GM13976 (cell line): ENCODE data around the gene ZDHHC16.
"Not testable (repeated sequence)": the region's sequence is repeated elsewhere in the genome, so short reads cannot be mapped to it uniquely, and the experiment has no call there.

Experiments used
- DNase-seq: peaks from one replicate; pipeline ENCODE4 v3.0.0; 2012; ENCODE audit warnings: low spot score
- in situ Hi-C: fragments of 300-500 bp; cut with MboI; formaldehyde crosslinking; loops from one replicate; pipeline ENCODE4 v1.12.0; 2022; ENCODE audit warnings: low sequenced_read_pairs, mixed read lengths, inconsistent platforms; ENCODE audit not compliant: unreplicated experiment
- TF ChIP-seq, protein P1 (sequence below): IDR thresholded peaks from 2 replicates; pipeline ENCODE4 v1.5.1; 2012; ENCODE audit warnings: borderline replicate concordance, mild to moderate bottlenecking; ENCODE audit not compliant: insufficient read depth; ENCODE audit errors: extremely low read depth, missing control alignments, control extremely low read depth

The ZDHHC16 gene

DNA sequence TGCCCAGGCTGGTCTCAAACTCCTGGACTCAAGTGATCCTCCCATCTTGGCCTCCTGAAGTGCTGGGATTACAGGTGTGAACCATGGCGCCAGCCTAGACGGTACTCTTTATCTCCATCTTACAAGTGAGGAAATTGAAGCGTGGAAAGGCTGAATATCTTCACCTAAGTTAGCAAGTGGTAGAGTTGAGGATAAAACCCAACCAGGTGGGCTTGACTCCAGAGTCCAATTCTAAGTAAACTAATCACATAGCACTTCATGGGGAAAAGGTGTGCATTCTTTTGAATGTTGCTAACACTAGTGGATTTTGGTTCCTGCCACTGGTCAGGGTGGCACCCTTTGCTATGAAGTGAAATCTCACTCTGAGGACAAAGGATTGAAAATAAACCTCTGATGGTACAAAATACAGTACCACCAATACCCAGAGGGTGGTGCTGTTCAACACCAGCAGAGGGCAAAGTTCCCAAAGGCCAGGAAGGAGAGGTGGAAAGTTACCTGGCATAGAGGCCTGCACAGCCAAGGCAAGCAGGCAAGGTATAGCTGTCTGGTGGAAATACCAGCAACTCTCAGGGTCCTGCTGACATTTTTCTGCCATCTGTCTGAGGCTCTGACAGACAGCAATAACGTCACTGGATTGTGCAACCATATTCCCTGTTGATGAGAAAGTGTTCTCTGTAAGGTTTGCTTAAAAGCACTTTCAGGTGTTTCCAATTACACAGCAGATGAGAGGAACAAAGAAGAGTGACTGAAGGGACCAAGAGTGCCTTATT is 17.6 kb downstream of the ZDHHC16 start:
- in situ Hi-C loops = no loop called here
- peak; percentile 58 for DNase-seq
- TF ChIP-seq, protein P1, sequence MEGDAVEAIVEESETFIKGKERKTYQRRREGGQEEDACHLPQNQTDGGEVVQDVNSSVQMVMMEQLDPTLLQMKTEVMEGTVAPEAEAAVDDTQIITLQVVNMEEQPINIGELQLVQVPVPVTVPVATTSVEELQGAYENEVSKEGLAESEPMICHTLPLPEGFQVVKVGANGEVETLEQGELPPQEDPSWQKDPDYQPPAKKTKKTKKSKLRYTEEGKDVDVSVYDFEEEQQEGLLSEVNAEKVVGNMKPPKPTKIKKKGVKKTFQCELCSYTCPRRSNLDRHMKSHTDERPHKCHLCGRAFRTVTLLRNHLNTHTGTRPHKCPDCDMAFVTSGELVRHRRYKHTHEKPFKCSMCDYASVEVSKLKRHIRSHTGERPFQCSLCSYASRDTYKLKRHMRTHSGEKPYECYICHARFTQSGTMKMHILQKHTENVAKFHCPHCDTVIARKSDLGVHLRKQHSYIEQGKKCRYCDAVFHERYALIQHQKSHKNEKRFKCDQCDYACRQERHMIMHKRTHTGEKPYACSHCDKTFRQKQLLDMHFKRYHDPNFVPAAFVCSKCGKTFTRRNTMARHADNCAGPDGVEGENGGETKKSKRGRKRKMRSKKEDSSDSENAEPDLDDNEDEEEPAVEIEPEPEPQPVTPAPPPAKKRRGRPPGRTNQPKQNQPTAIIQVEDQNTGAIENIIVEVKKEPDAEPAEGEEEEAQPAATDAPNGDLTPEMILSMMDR = peak; percentile 56

DNA sequence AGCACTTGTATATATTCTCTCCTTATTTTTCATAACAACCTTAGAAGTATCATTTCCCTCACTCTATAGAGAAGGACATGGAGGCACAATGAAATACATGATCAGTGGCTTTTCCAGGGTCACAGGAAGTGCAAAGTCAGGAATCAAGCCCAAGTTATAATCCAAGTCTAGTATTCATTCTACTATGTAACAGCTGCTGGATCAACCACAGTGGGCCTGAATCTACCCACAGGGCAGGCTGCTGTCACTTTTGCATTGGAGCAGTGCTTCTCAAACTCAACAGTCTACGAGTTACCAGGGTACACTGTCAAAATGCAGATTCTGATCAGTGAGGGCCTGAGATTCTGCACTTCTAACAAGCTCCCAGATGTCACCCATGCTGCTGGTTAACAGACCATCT is 18.3 kb downstream of the ZDHHC16 start:
- in situ Hi-C loops = no loop called here
- DNase-seq = no peak
- TF ChIP-seq, protein P1 = no peak

DNA sequence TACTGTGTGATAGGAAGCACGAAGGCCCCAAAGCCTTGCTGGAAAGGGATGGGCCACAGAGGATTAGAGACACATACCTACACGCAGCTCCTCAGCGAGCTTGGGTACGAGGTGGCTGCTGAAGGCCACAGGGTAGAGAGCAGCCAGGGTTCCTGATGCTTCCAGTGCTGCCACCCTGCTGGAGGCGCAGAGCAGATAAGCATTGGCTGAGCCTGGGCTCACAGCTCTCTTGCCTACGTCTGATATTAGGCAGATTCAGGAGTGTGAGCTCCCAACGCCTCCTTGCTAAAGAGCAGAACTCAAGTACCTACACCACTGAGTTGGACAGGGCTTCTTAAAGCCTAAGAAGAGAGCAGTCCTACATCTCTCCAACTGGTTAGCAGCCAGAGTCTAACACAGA is 20.0 kb downstream of the ZDHHC16 start:
- no peak for DNase-seq
- in situ Hi-C loops = no loop called here
- TF ChIP-seq, protein P1 = no peak

DNA sequence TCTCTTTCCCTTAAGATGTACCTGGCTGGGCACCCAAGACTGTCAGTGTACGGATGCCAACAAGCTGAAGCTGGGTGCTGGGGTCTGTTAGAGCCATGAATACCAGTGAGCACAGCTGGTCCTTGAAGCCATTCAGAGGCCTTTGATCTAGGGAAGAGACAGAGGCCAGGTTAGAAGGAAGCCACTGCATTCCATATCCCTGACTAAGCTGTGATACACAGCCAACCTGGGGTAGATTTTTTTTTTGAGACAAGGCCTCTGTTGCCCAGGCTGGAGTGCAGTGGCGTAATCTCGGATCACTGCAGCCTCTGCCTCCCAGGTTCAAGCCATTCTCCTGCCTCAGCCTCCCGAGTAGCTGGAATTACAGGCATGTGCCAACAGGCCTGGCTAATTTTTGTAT is 20.8 kb downstream of the ZDHHC16 start:
- DNase-seq = no peak
- TF ChIP-seq, protein P1 = no peak
- in situ Hi-C loops = no loop called here

DNA sequence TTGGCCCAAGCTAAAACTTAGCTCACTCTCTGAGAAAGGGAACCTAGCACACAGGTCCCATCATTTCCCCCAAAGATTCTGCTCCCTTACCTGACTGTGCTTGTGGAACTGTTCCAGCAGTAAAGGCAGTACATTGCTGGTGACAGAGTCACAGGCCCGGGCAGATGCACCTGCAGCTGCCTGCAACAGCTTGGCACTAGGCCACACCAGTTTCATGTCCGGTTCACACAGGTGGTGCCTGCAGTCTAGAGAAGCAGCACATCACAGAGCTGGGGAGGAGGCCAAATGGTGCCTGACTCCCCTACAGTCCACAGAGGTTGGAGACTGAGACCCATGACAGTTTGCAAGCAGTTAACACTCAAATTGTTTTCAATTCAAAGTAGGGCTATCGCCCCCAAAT is 22.2 kb downstream of the ZDHHC16 start:
- DNase-seq = no peak
- TF ChIP-seq, protein P1 = no peak
- in situ Hi-C loops = no loop called here

DNA sequence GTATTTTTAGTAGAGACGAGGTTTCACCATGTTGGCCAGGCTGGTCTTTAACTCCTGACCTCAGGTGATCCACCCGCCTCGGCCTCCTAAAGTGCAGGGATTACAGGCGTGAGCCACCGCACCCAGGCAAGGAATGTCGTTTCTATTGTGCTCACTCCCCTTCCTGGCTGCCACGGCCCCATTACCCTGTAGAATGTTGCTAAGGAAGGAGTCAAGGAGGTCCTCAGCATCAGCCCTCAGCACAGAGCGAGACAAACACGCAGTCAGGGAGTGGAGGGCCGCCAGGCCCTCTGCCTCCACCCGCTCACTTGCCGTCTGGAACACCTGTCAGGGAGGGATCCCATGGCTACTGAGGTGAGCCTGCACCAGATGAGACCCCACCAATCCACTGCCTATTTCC is 22.8 kb downstream of the ZDHHC16 start:
- in situ Hi-C loops, DNase-seq: not testable (repeated sequence)

DNA sequence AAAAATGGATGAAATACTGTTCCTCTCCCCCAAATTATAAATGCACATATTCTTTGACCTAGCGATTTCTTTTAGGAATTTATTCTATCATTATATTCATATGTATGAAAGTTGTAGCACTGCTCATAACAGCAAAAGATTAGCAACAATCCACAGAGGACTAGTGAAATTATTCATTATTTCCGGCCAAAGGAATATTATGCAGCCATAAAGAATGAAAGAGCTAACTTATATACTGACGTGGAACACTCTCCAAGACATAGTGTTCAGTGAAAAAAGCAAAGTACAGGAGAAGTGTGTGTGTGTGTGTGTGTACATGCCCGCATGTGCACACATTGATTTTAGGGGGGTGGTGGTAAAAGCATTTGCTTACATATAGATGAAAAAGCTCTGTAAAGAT is 28.9 kb downstream of the ZDHHC16 start:
- in situ Hi-C loops = no loop called here
- TF ChIP-seq, protein P1 = no peak

More for the DNA sequence above, 28.9 kb downstream of the ZDHHC16 start:
- no peak for DNase-seq
